GM18507 (cell line): Measurements from ENCODE around the gene FOXA3.

Source experiments
- DNase-seq: peaks from one replicate; pipeline ENCODE4 v3.0.0; 2011; ENCODE audit warnings: low read depth; ENCODE audit not compliant: insufficient read length; ENCODE audit errors: extremely low spot score
- FAIRE-seq: peaks from 2 replicates; lab custom pipeline; 2011; peaks lifted over from hg19 to GRCh38; lab: Jason Lieb, UNC

Gene FOXA3

DNA sequence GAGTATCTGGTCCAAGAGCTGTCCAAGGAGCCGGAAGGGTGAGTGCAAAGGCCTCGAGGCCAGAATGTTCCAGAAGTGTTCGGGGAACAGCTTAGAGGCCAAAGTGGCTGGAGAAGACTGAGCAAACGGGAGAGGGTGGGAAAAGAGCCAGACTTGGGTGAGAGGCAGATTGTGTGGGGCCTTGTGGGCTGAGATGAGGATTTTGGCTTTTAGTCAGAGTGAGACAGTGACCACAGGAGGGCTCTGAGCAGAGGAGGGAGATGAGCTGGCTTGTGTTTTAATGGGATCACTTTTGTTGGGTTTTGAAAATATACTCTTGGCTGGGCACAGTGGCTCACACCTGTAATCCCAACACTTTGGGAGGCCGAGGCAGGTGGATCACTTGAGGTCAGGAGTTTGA lies 44.8 kb downstream of the FOXA3 start:
- DNase-seq (no peak), FAIRE-seq (no peak)

DNA sequence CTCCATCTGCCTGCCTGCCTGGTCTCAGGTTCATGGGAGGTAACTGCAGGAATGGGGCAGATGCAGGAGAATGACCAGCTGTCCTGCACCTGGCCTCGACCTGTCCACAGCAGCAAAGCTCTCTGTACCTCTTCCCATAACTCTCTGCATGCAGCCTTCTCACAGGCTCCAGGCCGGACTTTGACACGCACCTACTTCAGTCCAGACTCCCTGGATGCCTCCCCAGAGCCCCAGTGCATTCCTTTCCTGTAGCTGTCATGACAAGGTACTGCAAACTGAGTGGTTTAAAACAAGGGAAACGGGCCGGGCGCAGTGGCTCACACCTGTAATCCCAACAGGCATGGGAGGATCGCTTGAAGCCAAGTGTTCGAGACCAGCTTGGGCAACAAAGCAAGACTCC lies 47.2 kb downstream of the FOXA3 start:
- no peak for DNase-seq
- no peak for FAIRE-seq

DNA sequence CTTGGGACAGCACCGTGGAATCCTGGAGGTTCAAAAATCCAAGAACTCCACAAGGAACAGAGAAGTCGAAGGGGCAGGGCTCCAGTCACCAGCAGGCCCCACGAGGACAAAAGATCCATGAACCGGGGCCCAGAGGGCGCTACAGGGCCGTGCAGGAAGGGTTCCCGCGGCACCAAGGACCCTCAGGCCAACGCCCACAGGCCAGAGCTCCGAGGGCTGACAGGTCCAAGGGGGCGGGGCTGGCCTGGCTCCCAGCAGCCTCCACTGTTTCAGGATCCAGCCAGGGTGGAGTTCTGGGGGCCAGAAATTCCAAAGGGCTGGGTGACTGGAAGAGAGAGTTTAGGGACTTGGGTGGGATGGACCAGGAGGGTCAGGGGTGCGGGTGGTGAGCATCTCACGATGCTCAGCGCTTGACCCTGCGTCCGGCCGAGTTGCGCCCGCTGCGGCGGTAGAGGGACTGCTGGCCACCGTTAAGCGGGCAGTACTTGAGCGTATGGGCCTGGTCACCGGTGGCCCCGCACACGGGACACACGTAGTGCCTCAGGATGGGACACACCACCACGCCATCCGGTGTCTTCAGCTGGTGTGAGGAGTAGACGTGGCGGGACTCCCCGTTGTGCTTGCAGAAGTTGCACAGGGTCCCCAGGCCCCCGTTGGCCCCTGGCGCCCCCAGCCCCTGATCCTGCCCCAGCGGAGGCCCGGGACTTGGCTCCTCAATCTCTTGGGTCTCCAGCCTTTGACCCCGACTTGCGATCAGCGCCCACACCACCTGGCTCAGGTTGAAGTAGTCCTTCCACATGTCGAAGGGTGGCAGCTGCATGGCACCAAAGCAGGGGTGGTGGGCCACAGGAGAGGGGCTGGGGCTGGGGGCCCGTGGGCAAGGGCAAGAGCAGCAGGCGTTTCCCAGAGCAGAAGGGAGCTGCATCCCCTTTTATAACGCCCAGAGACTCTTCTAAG lies 50.0 kb downstream of the FOXA3 start, which contains the start of gene NANOS2:
NANOS2 (minus strand) TSS at position 905 of the 957 bp plus-strand sequence; CDS start at position 820, 85 bp downstream.
- FAIRE-seq (no peak), DNase-seq (no peak)

DNA sequence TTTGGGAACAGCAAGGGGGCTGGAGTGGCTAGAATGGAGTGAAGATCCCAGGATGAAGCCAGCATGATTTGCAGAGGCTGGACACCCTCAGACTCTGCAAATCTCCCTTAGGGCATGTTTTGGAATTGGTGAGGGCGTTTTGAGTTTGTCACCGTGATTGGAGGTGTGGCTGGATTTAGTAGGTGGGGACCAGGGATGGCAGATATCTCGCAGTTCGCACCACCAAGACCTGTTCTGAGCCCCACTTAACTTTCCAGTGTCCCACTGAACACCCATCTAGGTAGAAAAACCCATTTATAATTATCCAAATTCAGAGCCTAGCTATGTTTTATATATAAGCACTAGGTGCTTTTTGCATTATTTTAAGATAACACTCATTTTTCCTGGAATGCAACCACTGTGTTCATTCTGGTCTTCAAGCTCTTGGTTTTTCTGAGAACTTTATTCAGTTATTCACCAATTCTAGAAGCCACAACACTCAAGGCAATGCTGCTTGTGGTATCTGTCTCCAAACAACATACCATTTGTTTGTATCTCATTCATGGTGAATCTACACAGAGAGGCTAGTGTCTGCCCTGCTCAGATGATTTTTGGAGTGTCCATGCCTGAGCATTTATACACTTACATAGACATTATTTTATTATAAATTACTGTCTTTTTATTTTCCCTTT lies 53.4 kb downstream of the FOXA3 start:
- DNase-seq (no peak), FAIRE-seq (no peak)

DNA sequence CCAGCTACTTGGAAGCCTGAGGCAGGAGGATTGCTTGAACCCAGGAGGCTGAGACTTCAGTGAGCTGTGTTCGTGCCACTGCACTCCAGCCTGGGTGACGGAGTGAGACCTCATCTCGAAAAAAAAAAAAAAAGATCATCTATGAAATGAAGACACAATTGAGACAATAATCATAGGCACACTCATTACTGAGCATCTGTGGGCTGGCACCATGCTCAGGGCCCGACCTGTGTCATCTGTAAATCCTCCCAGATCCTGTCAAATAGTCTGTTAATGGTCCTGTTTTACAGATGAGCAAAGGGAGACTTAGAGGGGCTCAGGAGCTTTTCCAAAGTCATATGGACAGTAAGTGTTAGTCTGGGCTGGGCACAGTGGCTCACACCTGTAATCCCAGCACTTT lies 54.6 kb downstream of the FOXA3 start:
- FAIRE-seq (no peak), DNase-seq (no peak)

DNA sequence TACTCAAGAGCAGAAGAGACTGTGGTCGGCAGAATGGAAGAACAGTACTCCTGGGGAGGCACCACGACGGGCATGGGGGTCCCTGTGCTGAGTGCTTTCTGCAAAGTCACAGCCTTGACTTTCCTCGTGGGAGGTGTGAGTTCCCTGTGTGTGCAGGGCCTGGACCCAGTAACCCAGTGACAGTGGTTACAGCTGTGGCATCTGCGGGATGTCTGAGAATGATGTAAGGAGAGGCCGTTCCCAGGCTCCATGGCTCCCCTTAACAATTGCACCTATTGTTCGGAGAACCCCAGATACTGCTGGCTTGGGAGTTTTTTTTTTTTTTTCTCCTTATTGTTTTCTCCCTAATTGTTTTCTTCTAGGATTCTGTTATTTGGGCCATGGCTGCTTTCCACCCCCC lies 55.6 kb downstream of the FOXA3 start:
- DNase-seq: no peak
- no peak for FAIRE-seq

DNA sequence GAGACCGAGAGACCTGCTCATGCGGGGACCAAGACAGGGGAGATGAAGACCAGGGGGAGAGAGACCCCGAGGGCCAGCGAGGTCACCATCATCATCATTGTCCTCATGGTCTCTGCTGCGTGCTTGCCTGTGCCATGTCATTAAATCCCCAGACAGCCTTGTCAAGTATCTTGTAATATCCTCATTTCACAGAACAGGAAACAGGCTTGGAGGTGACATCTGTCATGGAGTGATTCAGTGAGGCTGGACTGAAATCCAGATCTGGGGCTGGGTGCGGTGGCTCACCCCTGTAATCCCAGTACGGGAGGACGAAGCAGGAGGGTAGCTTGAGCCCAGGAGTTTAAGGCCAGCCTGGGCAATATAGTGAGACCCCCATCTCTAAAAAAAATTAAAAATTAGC lies 56.3 kb downstream of the FOXA3 start:
- FAIRE-seq (no peak), DNase-seq (no peak)

DNA sequence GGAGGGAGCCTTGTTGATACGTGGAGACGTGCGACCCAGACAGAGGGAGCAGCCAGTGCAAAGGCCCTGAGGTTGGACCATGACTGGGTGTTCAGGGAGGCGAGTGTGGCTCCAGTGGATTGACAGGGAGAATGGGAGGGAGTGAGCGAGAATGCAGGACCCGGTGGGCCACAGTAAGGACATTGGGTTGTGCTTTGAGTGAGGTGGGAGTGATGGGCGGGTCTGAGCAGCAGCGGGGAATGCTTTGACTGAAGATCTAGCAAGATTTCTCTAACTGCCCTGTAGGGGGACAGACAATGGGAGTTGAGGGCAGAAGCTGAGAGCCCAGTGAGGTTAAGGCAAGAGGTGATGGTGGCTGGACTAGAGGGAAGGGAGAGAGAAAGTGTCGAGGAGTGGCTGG lies 58.2 kb downstream of the FOXA3 start:
- FAIRE-seq (no peak), DNase-seq (no peak)
